ENCODE results near the gene NDUFC1. TPM values are rescaled to one million over a fixed set of nuclear protein-coding genes. Genes with fewer than 3 reads are reported as not detected.

NDUFC1 gene
- total and polyA plus RNA-seq, 2 experiments from 2014 or later: 77.7 to 198 TPM

DNA sequence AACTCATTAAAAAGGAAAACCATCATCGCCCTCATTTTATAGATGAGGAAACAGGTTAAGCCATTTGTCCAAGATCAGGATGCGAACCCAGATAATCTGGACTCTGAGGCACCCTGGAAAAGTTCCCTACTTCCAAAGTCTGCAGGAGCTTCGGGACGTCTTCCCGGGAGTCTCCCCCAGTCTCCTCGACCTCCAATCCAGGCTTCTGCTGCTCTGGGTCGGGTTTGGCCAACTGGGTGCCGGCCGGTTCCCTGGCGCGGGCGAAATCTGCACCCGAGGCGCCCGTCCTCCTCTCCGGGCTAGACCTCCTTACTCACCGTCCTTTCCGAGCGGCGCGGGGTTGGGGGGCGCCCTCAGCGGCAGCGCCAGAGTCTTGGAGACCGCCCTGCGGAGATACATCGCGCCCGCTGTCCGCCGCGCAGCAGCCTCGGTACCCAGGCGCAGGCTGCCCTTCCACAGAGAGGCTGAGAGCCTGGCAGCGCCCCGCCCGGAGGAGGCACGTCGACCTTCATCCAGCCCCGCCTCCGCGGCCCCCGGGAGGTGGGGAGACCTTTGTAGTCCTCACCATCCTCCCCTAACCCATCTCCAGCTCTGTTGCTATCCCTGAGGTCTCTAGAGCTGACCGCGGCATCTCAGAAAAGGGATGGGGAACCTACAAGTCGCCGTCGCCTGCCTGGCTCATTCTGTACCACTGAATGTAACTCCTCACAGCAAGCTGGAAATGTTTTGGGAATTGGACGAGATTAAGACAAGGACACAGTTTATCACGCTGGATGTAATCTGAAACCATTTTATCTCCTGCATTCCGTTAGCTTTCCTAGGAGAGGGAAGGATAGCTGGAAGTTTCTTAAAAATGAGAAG lies 22.3 kb downstream of the NDUFC1 start, which contains the start of gene MGARP:
Gene MGARP, minus strand, starts transcription at position 466 of the 861 bp plus-strand sequence. Its CDS starts 67 bp downstream, at position 399.
- DNase-seq (ENCODE audit: low spot score): peak; percentile 28
- TF ChIP-seq CTCF (IDR thresholded peaks at IDR 0.05; ENCODE audit: poor library complexity): no peak
- TF ChIP-seq EZH2 (IDR thresholded peaks at IDR 0.05; ENCODE audit: borderline replicate concordance): peak; percentile 53
- peaks cover 40% of the 10 kb centered on the region for H3K27me3 ChIP-seq
- peak within 1 kb of the TSS; percentile 64 for H2AFZ ChIP-seq
- WGBS (ENCODE audit: low lambda C conversion rate, missing lambda C conversion rate): 4% methylated on average over 45 of the region's 51 CpGs
- H4K20me1 ChIP-seq (ENCODE audit: insufficient read depth, poor library complexity, severe bottlenecking): no peaks in the 10 kb centered on the region
- no peak within 1 kb of the TSS for H3K27ac ChIP-seq
- peak within 1 kb of the TSS; percentile 95 for H3K4me2 ChIP-seq
- H3K9me2 ChIP-seq (replicated peaks; ENCODE audit: insufficient read depth): no peaks in the 10 kb centered on the region
- no peaks in the 10 kb centered on the region for H3K79me2 ChIP-seq
- H3K4me3 ChIP-seq: peak within 1 kb of the TSS; percentile 54
- no peaks in the 10 kb centered on the region for H3K36me3 ChIP-seq (replicated peaks; ENCODE audit: insufficient read depth, low read depth)
- H3K9me3 ChIP-seq (ENCODE audit: low read depth): no peaks in the 10 kb centered on the region
- no peaks in the 10 kb centered on the region for H3K4me1 ChIP-seq (ENCODE audit: insufficient read depth)

DNA sequence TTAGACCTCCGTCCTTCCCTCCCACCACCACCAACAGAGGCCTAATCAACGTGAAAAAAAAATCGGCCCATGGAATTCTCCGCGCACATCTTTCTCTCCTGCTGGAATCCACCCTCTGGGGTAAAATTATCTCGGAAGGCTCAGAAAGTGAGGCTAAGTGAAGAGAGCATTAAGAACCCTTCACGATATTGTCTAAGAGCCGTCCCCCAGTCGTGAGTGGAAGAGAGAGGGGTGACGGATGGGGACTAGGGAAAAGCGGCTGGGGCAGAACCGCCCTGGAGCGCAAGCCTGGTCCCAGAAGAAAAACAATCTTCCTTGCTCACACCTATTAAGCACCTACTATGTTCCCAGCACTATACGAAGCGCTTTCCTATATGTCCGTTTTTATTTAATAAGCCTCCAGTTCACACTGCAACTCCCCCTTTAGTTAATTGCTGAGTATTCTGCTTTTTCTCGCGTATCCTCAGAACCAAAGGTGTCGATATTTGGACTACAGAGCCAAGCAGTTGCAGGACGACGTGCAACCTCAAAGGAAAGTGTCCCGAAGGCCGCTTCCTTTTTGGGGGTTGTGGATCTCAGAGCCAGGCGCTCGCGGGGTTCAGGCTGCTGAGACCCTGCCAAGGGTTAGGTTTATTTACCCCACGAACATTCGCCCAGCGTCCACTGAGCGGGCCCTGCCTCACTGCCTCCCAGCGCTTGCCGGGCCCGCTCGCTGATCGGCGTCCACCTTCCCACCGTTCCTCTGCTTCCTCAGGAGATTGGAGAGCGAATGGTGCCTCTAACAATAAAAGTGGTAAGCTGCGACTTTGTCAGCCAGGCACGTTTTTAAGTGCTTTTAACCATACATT lies 23.1 kb downstream of the NDUFC1 start:
- Histone ChIP-seq H3K36me3 (replicated peaks; ENCODE audit: insufficient read depth, low read depth) (no peaks in the 10 kb centered on the region), H4K20me1 (ENCODE audit: insufficient read depth, poor library complexity, severe bottlenecking) (no peaks in the 10 kb centered on the region), H3K4me3 (peak overlapping the region; percentile 54), H3K4me1 (ENCODE audit: insufficient read depth) (no peaks in the 10 kb centered on the region), H3K27me3 (peaks cover 40% of the 10 kb centered on the region), H3K9me2 (replicated peaks; ENCODE audit: insufficient read depth) (no peaks in the 10 kb centered on the region), H3K9me3 (ENCODE audit: low read depth) (no peaks in the 10 kb centered on the region), H3K4me2 (peak overlapping the region; percentile 95), H3K27ac (no peak overlapping the region), H2AFZ (peak overlapping the region; percentile 64), H3K79me2 (no peaks in the 10 kb centered on the region)
- DNase-seq (ENCODE audit: low spot score): no peak
- WGBS (ENCODE audit: low lambda C conversion rate, missing lambda C conversion rate): 28% methylated on average over 40 of the region's 40 CpGs
- TF ChIP-seq EZH2 (IDR thresholded peaks at IDR 0.05; ENCODE audit: borderline replicate concordance) (peak; percentile 34), EZH2phosphoT487 (IDR thresholded peaks at IDR 0.05; ENCODE audit: low read depth, severe bottlenecking, unreplicated experiment) (no peak), CTCF (IDR thresholded peaks at IDR 0.05; ENCODE audit: poor library complexity) (no peak)

DNA sequence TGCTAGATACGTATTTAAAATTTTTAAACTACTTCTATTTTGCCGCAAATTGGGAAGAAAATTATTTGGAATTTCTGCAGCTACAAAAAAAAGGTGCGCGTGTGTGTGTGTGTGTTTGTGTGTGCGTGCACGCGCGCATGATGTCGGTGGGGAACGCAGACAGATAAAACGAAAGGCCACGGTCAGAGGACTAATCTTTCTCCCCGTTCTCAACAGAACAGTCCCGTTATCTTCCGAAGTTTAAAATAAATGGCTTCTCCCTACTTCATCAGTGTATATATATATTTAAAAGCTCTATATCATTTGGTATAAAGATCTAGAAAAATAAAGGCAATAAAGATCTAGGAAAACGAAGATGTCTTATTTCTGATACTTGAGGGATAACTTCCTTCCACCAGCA lies 23.8 kb downstream of the NDUFC1 start:
- Histone ChIP-seq H3K36me3 (replicated peaks; ENCODE audit: insufficient read depth, low read depth) (no peaks in the 10 kb centered on the region), H3K9me3 (ENCODE audit: low read depth) (no peaks in the 10 kb centered on the region), H3K79me2 (no peaks in the 10 kb centered on the region), H4K20me1 (ENCODE audit: insufficient read depth, poor library complexity, severe bottlenecking) (no peaks in the 10 kb centered on the region), H3K9me2 (replicated peaks; ENCODE audit: insufficient read depth) (no peaks in the 10 kb centered on the region), H3K4me3 (no peak overlapping the region), H2AFZ (no peak overlapping the region), H3K27ac (no peak overlapping the region), H3K4me1 (ENCODE audit: insufficient read depth) (no peaks in the 10 kb centered on the region), H3K4me2 (peak overlapping the region; percentile 95), H3K27me3 (peaks cover 40% of the 10 kb centered on the region)
- DNase-seq (ENCODE audit: low spot score): no peak
- TF ChIP-seq CTCF (IDR thresholded peaks at IDR 0.05; ENCODE audit: poor library complexity): no peak
- TF ChIP-seq EZH2phosphoT487 (IDR thresholded peaks at IDR 0.05; ENCODE audit: low read depth, severe bottlenecking, unreplicated experiment): no peak
- no peak for TF ChIP-seq EZH2 (IDR thresholded peaks at IDR 0.05; ENCODE audit: borderline replicate concordance)
- 88% methylated on average over 16 of the region's 16 CpGs for WGBS (ENCODE audit: low lambda C conversion rate, missing lambda C conversion rate)

Data from hepatocyte (in vitro differentiated cells).